G401 (cell line): ENCODE results near the gene TSPAN15. TPM values are rescaled to one million over a fixed set of nuclear protein-coding genes. Genes with fewer than 3 reads are reported as not detected.
A peak's percentile ranks its signal among the peaks of the same experiment; 100 is the strongest.

Experiments used
- DNase-seq: peaks from one replicate; pipeline ENCODE4 v3.0.0-alpha.2; 2015; ENCODE audit warnings: low spot score
- in situ Hi-C: cut with HindIII; loops from 2 replicates; pipeline ENCODE4 v1.10.0; 2016; ENCODE audit warnings: low sequenced_read_pairs, mixed read lengths
- total RNA-seq: library from RNA; depleted of rRNA; stranded (reverse); fragments of >200 nt; shearing (Covaris generic); gene quantifications from 2 replicates; pipeline ENCODE4 v1.2.3, GENCODE V29; 2014

TSPAN15 gene
- total RNA-seq, 1 experiment from 2014 or later: 10.2 TPM

DNA sequence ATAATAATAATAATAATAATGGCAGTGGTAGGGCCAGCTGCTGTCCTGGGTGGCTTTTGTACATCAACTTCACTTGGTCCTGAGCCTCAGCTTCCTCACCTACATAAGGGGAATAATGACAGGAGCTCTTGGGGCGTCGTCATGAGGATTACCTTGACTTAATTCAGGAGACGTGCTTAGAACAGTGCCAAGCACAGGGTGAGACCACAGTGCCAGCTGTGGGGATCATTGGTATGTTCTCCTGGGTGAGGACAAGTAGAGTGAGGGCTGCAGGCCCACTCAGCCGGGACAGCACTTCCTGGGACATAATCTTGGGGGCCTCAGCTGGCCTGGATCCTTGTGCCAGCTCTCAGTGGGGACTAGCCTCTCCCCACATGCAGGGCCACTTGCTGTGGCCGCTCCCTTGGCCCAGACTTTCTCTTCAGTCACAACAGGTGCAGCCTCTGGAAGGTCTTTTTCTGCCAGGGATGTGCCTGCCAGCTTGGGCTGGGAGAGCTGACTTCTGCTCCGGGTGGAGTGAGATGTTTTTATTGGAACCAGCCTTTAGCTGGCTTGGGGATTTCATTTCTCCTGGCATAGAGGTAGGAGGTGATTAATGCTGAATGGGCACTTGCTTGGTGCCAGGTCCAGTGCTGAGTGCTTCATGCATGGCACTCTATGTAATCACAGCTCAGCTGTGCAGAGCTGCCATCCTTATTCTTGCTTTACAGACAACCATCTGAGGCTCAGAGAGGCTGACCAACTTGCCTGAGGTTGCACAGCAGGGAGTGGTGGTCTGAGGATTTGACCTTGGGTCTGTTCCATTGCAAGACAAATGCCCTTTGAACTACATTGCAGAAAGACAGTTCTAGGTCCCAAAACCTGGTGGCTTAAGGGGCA, 45.3 kb downstream of the TSPAN15 start:
- peak; percentile 54 for DNase-seq
- in situ Hi-C loops: no loop called here

DNA sequence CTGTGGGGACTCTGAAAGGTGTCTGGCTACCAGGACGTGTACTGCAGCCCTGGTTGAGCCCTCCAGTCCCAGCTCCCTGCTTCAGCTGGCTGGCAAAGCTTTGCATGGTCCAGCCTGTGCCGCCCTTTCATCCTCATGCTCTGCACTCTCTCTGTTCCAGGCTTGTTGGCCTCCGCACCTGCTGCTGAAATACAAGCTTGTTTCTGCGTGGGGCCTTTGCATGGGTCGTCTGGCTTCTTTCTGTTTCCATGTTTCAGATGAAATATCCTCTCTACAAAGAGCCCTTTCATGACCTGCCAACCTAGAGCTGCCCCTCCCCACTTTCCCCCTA, 45.9 kb downstream of the TSPAN15 start:
- in situ Hi-C loops: no loop called here

DNA sequence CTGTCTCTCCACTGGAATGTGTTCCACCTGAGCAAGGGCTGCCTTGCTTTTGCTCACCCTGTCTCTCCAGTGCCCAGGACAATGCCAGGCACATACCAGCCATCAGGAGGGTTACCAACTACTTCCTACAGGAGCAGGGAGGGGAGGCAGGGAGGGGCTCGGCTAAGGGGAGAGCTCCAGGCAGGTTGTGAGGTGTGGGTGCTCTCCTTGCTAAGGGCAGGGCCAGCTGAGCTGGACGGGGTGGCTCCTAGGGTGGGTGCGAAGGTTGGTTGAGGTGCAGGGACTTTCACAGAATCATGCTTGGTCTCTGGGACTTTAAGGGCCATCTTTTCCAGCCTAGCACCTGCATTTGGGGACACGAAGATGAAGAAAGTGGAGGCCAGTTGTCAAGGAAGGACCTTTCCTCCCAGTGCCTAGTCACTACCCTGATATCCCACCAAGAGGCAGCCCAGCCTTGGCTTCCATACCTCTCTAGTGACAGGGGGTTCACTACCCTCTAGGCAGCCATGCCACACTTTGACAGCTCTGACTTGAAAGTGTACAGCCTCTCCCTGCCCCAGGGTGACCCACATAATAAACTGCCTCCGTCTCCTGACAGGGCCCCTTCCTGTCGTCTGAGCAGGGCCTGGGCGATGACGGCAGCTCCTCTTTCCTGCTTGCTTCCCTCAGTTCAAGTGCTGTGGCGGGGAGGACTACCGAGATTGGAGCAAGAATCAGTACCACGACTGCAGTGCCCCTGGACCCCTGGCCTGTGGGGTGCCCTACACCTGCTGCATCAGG, 46.5 kb downstream of the TSPAN15 start:
- in situ Hi-C loops: no loop called here
- no peak for DNase-seq

More for the DNA sequence above, 45.9 kb downstream of the TSPAN15 start:
- peak; percentile 37 for DNase-seq

DNA sequence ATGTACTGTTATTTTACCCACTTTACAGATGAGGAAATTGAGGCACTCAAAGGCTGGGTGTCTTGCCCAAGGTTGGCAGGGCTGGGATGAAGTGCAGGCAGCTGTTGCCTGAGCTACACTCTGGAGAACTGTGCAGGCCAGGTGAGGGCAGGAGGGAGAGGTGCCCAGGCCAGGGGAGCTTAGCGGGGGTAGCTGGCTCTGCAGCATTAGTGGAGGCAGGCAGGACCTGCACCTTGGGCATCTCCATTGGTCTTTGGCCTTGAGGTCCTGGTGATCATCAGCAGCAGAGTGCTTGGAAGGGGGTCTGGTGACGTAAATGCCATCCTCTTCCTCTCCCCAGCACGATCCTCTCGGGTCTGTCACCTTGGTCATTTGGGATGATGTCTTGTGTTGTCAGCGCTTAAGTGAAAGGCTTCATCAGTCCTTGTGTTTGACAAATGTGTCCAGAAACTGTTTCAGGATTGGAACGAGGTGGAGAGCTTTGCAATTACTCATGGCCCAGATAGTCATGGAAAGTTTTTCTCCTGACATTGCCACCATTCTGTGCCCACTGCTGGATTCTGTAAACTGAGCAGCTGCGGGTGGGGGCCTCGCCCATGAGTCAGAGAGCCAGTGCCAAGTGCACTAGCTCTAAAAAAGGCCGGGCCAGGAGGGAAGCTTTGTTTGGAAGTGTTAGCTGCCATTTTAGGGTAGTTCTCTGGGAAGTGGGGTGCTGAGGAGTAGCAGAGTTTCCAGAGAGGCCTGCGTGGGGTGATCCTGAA, 47.6 kb downstream of the TSPAN15 start:
- in situ Hi-C loops: no loop called here
- no peak for DNase-seq

DNA sequence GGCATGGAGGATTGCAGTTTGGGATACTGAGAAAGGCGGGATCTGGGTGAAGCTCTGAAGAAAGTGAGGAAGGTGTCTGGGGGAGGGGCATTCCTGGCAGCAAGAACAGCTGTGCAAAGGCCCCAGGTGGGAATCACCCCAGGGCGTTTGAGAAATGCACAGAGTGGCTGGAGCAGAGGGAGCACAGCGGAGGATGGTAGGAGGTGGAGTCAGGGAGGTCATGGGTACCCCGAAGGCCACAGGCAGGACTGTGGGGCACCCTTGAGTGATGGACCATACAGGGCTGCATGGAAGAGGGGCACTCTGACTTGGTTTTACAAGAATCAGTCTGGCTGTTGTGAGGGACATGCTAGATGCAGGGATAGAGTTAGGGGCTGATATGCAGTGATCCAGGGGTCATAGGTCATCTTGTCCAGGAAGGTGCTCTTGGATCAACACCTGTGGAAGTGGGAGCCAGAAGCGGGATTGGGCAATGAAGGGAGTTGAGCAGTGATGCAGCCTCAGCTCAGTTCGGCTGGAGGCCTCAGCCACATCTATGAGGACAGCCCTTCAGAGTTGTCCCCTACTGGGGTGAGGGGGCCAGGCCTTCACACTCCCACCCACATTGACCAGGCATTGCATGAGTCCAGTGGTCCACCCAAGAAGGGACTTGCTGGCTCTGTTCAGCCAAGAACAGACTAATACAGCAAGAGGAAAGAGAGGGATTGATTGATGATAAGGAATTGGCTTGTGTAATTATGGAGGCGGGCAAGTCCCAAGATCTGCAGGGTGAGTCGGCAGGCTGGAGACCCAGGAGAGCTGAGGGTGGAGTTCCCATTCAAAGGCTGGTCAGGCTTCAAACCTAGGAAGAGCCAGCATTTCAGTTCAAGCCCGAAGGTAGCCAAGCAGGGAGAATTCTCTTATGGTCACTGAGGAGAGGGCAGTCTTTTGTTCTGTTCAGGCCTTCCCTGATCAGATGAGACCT, 48.7 kb downstream of the TSPAN15 start:
- no peak for DNase-seq
- in situ Hi-C loops: no loop called here

DNA sequence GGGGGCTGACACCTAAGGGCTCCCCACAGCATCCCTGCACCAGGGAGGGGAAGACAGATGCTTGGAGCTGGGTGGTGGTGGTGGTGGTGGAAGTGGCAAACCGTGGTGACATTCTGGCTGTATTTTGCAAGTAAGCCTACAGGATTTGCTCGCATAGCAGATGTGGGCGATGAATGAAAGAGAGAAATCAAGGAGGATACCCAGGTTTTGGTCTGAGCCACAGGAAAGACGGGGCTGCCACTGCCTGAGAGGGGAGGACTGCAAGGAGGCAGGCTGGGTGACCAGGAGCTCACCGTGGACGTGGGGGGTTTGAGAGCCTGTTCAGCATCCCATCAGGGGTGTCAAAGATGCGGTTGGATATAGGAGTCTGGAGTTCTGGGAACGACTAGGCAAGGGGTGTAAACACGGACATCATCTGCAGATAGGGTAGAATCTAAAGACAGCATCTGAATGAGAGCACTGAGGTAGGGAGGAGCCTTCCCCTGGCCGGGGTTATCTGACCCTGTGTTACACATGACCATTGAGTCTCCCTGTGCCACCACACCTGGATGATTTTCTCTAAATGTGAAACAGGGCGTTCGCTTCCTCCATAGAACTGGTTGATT, 49.7 kb downstream of the TSPAN15 start:
- DNase-seq: peak; percentile 7
- in situ Hi-C loops: no loop called here

DNA sequence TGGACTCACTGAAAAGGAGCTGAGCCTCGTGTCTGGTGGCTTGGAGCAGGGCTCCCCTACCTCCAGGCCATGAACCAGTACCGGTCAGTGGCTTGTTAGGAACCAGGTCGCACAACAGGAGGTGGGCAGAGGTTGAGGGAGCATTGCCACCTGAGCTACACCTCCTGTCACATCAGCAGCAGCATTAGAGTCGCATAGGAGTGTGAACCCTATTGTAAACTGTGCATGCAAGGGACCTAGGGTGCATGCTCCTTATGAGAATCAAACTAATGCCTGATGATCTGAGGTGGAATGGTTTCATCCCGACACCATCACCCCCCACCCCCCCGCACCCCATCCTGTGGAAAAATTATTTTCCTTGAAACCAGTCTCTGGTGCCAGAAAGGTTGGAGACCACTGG, 50.4 kb downstream of the TSPAN15 start:
- in situ Hi-C loops: no loop called here

DNA sequence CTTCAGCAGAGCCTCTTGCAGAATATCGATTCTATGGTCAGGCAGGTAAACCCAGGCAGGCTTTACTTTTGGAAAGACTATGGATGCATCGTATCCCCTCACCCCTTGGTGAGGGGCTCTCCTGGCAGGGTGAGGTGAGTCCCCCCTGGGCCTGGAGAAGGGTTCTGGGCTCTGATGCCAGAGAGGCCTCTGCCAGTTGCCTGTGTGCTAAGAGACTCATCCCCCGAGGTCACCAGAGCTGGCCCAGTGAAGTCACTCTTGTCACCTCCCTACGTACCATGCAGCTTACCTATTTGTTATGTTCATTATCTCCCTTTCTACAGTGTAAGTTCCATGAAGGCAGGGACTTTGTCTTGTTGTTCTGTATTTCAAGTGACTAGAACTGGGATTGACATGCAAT, 51.3 kb downstream of the TSPAN15 start:
- in situ Hi-C loops: no loop called here

More for the DNA sequence above, 50.4 kb downstream of the TSPAN15 start:
- DNase-seq: peak; percentile 11

DNA sequence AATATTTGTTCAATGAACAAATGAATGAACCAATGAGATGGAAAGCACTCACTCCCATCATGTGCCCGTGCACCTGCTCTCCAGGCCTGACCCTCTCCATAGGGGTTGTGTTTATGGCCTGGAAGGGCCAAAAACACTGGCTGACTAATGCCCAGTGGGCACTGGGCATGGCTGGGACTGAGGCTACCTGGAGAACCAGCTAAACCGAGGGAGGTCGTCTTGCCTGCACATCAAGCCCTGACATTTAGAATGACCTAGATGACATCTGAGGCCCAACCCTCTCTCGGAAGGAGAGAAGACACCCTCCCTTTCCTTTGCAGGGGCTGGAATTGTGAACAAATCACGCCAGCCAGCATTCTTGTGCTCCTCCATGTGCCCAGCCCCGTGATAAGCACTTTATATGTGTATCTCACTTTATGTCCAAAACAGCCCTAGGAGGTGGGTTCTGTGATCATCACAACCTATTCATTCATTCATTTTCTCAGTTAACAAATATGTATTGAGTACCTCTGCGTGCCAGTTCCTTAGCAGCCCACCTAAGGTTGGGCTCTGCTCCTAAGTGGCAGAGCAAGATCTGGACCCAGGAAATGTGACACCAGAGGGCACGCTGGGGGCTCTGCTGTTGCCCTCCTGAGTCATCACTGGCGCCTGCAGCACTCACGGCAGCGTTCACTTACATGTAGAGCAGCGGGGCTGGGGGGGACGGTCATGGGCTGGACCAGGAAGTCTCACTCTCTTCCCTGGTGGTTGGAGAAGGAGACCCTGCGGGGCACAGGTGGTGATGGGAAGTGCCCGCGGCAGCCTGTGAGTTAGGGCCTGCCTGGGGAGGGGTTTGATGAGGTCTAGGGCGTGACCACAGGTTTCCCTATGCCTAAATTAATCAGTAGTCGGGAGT, 52.0 kb downstream of the TSPAN15 start:
- no peak for DNase-seq
- in situ Hi-C loops: no loop called here

More for the DNA sequence above, 51.3 kb downstream of the TSPAN15 start:
- DNase-seq: no peak

DNA sequence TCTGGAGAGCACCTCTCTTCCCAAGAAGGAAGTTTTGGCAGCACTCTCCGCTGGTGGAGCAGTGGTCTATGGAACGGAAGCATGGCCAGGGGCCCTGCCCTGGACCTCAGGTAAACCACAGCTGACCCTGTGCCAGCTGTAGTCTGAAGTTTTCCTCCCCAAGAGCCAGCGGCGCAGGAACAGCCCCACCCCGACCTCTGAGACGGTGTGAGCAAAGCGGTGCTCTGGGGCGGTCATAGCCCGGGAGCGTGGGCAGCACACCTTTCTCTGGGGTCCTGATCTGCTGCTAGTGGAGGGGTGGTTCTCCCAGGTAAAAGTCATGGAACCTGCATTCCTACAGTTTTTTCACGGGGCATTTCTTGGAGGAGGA, 52.6 kb downstream of the TSPAN15 start:
- in situ Hi-C loops: no loop called here
- DNase-seq: no peak

DNA sequence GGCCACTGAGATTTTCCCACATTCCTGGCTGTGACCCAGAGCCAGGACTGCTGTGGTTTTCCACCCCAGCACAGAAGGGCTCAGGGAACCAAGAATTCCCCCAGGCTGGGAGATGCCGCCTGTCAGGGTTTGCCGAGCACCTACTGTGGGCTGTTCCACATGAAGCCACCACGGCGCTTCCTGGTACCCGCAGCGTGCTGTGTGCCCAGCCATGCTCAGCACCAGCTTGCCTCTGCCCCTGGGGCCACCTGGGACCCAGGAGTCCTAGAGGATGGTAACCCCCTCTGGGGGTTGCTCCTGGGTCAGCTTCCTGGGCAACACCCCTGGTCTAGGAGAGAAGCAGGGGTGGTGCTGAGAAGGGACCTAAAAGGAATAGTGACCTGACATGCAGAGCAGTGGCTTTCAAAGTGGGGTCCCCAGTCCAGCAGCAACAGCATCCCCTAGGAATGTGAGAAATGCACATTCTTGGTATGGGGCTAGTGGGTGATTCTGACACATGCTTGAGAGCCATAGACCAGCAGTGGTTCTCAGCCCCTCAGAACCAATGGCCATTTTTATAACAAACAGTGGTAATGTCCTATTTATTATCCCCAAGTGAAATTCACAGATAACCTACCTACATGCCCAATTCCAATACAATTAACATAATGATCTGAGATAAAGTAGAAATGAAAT, 53.4 kb downstream of the TSPAN15 start:
- in situ Hi-C loops: no loop called here

DNA sequence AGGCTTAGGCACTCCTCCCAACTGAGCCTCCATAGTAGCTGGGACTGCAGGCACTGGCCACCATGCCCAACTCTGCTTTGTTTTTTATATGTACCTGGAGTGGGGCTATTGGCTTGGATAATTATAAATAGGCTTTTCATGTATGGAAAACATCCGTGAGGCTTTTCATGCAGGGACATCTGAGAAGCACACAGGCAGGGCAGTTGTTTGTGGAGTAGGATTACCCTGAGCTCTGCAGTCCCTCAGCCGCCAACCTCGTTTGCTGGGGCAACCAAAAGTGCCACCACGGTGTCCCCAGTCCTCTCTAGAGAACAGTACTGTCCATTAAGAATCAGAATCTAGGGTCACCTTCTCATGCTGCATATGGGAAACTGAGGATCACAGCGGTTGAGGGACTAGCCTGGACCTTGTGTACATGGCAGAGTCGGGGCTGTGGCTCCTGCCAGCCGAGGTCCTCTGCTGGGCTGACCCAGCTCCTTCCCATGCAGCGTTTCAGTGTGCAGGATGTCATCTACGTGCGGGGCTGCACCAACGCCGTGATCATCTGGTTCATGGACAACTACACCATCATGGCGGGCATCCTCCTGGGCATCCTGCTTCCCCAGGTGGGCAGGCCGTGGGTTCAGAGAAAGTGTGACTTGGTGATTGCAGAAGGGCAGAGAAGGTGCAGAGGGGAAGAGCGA, 54.5 kb downstream of the TSPAN15 start:
- DNase-seq: no peak
- in situ Hi-C loops: no loop called here

More for the DNA sequence above, 53.4 kb downstream of the TSPAN15 start:
- no peak for DNase-seq

DNA sequence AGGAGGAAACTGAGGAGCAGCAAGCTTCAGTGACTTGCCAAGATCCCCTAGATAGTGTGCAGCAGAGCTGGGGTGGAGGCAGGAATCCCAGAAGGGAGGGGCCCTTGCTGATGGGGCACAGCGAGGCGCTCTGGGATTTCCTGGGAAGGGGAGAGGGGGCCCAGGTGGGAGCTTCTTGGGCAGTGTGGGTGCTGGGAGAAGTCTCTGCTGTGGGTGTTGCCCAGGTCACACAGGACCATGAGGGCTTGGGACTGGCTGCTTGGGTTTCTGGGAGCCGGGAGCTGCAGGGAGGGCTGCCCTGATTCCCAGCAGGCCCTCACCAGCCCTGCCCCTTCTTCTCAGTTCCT, 55.2 kb downstream of the TSPAN15 start:
- DNase-seq: no peak
- in situ Hi-C loops: no loop called here

DNA sequence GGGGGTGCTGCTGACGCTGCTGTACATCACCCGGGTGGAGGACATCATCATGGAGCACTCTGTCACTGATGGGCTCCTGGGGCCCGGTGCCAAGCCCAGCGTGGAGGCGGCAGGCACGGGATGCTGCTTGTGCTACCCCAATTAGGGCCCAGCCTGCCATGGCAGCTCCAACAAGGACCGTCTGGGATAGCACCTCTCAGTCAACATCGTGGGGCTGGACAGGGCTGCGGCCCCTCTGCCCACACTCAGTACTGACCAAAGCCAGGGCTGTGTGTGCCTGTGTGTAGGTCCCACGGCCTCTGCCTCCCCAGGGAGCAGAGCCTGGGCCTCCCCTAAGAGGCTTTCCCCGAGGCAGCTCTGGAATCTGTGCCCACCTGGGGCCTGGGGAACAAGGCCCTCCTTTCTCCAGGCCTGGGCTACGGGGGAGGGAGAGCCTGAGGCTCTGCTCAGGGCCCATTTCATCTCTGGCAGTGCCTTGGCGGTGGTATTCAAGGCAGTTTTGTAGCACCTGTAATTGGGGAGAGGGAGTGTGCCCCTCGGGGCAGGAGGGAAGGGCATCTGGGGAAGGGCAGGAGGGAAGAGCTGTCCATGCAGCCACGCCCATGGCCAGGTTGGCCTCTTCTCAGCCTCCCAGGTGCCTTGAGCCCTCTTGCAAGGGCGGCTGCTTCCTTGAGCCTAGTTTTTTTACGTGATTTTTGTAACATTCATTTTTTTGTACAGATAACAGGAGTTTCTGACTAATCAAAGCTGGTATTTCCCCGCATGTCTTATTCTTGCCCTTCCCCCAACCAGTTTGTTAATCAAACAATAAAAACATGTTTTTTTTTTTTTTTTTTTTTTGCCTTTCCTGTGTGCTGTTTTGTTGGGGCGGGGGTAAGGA, 55.8 kb downstream of the TSPAN15 start:
- in situ Hi-C loops: no loop called here
- no peak for DNase-seq

DNA sequence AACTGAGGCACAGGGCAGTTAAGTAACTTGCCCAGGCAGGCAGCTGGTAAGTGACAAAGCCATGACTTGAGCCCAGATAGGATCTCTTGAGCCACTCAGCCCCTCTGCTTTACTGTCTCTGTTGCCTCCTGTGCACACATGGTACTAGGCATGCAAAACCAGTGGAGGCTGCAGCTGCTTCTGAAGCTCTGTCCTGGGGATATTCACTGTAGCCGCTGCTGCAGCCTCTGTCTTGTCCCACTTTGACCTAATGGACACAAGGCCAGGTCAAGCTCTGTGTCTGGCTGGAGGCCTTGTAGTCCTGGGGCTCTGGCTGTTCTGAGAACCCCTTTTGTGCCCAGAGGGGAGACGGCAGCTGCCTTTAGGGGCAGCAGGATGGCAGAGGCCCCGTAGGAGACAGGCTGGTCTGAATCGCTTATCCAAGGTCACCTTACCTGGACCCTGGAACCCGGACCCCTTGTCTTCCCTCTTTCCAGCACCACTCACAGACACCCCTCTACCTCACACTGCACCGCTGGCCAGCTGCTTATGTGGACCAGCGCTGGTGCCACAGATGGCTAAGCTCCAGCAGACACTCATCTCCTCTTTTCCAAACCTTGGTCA, 57.6 kb downstream of the TSPAN15 start:
- DNase-seq: no peak
- in situ Hi-C loops: no loop called here
